DMS53 (cell line): ENCODE measurements around the gene IGFBP6.

Experiments
- DNase-seq: peaks from one replicate; lab custom pipeline; 2025; lab: John Stamatoyannopoulos, UW

The IGFBP6 gene

DNA sequence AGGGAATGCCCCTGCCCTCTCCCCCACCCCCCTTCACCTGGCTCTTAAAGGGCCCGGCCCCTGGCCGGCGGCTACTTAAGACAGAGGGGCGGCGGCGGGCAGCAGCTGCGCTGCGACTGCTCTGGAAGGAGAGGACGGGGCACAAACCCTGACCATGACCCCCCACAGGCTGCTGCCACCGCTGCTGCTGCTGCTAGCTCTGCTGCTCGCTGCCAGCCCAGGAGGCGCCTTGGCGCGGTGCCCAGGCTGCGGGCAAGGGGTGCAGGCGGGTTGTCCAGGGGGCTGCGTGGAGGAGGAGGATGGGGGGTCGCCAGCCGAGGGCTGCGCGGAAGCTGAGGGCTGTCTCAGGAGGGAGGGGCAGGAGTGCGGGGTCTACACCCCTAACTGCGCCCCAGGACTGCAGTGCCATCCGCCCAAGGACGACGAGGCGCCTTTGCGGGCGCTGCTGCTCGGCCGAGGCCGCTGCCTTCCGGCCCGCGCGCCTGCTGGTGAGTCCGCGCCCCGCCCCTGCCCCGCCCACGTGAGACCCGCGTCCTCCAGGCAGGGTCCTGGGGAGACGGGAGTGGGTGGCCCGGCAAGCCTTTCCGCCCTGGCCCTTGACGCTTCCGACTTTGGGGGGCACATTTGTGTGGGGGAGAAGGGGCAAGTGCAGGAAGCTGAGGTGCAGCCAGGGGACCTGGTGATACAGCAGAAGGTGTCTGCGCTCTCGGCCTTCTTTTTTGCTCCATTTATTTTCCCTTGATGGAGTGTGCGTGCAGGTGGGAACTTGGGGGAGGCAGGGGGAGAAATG is at the start of gene IGFBP6:
Gene IGFBP6, plus strand, starts transcription at position 104 of the 790 bp plus-strand sequence. Its CDS starts 51 bp downstream, at position 155.
- DNase-seq: peak; percentile 81

- DNase-seq: peak; percentile 83
Measured at GRCh38 chr12:53048033-53048779, 49.3 kb upstream of the IGFBP6 start.

- DNase-seq: peak; percentile 61
Measured at GRCh38 chr12:53048780-53049401, 48.6 kb upstream of the IGFBP6 start.

DNA sequence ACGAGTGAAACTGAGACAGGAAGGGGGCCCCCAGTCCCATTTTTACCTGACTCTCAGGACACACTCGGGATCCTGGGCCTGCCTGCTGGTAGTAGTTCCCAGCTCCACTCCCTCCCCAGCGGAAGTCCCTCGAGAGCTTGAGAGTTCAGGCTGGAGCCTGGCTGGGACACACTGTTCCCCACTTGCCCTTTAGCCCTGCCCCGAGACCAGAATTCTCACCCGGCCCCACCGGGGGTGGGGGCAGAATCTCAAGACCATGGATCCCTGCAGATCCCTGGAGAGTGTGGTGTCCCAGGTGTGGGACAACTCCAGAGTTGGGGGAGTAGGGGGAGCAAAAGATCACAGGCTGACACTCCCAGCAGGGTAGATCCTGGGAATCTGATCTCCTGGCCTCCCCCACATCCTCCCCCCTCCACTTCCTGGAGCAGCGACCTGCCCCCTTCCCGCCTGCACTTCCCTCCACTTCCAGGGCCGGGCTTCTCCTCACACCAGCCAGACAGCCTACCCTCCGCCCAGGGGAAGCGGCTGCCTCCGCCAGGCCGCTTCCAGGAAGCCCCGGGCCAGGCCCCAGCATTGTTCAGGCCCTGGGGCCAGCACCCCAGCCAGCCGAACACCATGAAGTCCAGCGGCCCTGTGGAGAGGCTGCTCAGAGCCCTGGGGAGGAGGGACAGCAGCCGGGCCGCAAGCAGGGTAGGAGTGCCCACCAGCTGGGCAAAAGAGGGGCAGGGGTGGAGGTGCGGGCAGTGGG is 47.7 kb upstream of the IGFBP6 start, which contains the start of gene TNS2:
Gene TNS2, plus strand, starts transcription at position 495 of the 748 bp plus-strand sequence. Its CDS starts 121 bp downstream, at position 616.
- DNase-seq: peak; percentile 73

DNA sequence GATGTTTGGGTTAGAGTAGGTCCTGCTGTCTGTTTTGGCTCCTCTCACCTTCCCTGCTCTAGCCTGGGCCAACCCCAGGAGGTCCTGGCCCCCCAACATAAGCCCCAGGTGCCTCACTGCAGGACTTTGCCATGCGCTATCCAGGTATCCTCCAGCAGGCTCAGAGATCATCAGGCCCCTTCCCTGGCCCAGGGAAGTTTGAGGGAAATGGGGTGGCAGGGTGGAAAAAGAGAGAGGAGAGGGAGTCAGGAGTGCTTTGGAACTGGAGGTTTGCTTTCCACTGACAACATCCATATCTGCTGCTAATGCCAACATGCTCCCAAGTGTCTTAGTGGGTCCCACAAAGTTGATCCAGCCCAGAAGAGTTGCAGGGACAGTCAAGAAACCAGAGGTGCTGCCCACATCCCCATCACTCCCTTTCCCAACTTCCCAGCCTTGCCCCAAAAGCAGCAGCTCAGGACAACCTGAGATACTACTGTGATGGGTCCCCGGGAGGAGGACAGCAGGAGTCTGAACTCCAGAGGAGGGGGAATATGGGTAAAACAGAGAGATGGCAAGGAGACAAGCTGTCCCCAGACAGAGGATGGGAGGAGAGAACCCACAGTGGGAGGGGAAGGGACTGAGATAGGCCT is 46.9 kb upstream of the IGFBP6 start:
- no peak for DNase-seq

- peak; percentile 61 for DNase-seq
Measured at GRCh38 chr12:53051058-53051880, 46.2 kb upstream of the IGFBP6 start.

DNA sequence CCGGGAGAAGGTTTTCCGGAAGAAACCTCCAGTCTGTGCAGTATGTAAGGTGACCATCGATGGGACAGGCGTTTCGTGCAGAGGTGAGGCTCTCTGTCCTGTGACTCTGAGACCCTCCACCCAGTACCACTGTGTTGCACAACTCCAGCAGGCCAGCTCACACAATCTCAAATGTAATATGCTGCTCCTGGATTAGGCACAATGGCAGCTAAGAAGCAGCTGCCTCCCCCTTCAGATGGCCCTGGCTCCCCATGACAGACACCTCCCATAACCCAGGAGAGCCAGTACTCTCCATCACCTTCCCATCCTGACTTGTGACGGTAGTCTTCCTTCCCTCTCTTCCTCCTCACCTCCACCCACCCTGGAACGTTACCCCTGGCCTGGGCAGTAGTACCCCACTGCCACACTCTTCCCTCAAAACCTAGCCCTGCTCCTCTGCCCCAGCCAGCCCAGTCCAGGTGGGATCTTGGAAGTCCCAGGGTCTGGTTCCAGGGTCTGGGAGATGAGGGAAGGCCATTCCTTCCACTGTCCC is 45.5 kb upstream of the IGFBP6 start:
- no peak for DNase-seq

DNA sequence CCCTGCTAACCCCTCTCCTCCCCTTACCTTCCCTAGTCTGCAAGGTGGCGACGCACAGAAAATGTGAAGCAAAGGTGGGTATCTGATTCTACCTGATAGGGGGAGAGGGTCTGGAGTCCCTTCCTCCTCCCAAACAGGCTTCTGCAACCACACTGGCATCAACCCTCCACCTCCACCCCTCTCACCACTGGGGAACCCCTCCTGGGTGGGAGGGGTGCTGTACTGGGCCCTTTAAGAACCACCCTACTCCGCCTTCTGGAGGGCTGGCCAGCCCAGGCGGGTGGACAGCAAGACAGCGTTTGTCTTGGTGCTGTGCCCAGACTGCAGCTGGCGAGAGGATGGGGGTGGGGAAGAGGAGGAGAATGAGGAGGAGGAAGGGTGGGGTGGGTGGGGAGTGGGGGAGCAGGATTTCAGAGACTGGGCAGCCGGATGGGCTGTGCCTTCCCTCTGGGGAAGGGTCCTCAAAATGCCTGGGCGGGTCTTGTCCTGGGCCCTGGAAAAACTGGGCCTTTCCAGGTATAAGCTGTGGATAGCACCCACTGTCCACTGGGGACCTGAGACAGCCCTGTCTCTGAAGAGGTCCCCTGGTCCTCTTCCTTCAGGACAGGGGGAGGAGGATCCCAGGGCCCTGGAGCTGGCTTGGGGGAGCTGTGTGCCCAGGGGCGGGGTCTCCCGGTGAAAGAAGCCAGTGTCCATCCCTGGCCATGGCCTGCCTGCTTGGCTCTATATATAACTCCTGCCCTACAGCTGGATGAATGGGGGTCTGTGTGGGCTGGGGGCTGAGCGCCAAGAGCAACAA is 44.8 kb upstream of the IGFBP6 start:
- peak; percentile 64 for DNase-seq

GRCh38 chr12:53053218-53054111 is 44.0 kb upstream of the IGFBP6 start:
- peak; percentile 95 for DNase-seq

DNA sequence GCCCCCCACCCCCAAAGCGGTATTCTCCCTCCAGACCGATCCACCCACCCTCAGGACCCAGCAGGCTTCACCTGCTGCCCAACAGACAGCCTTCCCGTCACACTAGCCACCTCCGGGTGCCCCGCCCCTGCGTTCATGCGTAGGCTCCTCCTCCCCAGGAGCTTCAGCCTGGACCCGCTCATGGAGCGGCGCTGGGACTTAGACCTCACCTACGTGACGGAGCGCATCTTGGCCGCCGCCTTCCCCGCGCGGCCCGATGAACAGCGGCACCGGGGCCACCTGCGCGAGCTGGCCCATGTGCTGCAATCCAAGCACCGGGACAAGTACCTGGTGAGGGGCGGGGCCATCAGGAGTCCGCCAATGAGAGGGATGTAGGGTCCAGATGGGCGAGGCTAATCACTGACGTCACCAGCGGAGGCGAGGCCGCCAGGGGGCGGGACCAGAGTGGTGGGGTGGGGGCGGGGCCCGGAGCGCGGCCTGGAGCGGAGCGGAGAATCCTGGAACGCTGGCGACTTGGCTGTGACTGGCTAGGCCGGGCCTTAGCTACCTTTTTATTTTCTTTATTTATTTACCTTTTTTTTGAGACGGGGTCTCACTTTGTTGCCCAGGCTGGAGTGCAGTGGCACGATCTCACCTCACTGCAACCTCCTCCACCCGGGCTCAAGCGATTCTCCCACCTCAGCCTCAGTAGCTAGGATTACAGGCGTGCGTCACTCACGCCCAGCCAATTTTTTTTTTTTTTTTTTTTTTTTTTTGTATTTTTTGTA is 43.2 kb upstream of the IGFBP6 start:
- DNase-seq: peak; percentile 99

DNA sequence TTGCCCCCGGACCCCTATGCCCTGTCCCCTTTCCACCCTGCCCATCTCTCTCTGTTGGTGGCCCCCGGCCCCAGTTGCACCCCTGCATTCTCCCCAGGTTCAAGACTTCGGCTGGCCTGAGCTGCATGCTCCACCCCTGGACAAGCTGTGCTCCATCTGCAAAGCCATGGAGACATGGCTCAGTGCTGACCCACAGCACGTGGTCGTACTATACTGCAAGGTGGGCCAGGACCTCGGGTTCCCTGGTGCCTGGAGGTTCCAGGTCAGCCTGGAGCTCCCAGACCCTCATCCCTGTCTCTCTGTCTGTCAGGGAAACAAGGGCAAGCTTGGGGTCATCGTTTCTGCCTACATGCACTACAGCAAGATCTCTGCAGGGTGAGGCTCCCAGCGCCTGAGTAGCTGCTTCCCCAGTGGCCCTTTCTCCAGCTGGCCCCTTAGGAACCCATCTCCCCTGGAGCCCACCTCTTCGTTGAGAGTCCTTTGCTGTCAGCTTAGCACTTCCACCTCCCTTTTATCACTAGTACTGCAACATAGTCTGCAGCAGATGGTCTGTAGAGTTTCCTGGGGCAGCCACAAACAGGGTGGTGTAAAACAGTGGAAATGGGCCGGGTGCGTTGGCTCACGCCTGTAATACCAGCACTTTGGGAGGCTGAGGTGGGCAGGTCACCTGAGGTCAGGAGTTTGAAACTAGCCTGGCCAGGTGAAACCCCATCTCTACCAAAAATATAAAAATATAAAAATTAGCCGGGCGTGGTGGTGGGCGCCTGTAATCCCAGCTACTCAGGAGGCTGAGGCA is 41.8 kb upstream of the IGFBP6 start:
- no peak for DNase-seq

GRCh38 chr12:53056296-53056695 is 41.2 kb upstream of the IGFBP6 start:
- DNase-seq: no peak

GRCh38 chr12:53056901-53057300 is 40.6 kb upstream of the IGFBP6 start:
- DNase-seq: no peak

DNA sequence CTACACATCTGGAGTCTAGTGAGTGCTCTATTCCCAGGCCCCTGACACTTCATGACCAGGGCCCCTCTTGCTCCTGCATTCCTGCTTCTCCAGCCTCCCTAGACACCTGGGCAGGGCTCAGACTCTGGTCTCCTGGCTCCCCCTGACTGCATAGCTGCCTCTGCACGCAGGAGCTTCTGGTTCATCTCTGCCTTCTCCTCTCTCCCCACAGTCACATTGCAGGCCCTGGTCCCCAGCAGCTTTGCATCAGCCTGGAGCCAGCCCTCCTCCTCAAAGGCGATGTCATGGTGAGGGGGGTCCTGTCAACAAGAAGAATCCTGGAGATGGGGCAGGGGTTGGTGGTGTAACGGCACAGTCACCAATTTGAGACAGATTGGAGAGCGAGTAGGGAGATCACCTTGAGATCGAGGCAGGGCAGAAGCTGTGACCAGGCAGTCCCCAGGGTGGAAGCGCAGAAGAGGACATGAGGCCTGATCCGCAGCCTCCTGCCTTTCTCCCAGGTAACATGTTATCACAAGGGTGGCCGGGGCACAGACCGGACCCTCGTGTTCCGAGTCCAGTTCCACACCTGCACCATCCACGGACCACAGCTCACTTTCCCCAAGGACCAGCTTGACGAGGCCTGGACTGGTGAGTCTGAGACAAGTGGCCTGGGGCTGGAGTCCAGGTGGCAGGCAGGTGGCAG is 39.5 kb upstream of the IGFBP6 start:
- peak; percentile 73 for DNase-seq

- no peak for DNase-seq
Measured at GRCh38 chr12:53058674-53059433, 38.6 kb upstream of the IGFBP6 start.
